Kasumi-1 (cell line): ENCODE data around the gene VTI1A.

ENCODE experiments used
- DNase-seq, 2 experiments: peaks; one replicate each; lab custom pipeline; 2025; lab: John Stamatoyannopoulos, UW

Gene VTI1A

DNA sequence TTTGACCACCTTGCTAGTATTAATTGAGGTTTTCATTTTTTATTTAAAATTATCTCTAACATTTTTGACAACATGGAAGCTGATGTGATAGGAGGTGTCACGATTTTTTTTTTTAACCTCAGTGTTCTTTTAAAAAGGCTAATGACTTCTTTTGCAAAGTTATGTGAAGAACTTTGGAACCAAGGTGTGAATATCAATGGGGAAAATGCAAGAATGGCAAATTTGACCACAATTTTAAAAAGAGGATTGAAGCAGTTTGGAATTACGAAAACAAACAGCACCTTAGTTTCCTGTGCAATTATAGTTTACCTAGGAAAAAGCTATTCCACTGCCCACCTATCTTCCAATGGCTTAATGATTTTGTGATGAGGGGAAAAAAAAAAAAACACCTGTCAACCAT is 232.4 kb downstream of the VTI1A start:
- DNase-seq, result no peak

DNA sequence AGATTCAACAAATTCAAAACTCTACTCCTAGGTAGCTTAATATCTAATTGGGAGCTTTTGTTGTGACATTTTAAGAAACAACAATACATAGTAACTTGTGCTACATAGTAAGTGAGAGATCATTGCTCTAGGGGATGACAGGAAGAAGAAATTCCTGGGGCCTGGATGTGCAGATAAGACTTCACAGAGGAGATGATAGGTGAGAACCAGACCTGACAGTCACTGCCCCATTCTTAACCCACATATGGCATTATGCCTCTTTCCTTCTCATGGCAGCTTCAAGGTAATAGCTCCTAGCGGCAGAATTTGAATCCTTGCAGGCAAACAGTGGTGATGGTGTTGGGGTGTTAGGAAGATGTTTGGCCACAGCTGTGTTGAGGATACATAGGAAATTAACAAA is 233.6 kb downstream of the VTI1A start:
- DNase-seq, result no peak

DNA sequence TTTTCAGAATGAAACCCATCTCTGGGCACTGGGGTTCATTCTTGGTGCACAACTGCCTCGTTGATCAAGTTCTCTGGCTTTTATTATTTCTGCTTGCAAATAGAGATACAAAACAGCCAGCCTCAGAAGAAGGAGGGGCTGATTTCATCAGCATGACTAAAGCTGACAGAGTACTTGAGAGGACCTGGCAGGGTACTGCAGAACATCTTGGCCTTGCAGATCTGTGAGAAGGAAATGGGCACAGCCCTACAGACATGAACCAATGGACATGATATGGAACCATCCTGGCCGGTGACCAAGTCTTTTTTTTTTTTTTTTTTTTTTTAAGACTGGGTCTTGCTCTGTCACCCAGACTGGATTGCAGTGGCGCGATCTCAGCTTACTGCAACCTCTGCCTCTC is 240.6 kb downstream of the VTI1A start:
- DNase-seq, result no peak

DNA sequence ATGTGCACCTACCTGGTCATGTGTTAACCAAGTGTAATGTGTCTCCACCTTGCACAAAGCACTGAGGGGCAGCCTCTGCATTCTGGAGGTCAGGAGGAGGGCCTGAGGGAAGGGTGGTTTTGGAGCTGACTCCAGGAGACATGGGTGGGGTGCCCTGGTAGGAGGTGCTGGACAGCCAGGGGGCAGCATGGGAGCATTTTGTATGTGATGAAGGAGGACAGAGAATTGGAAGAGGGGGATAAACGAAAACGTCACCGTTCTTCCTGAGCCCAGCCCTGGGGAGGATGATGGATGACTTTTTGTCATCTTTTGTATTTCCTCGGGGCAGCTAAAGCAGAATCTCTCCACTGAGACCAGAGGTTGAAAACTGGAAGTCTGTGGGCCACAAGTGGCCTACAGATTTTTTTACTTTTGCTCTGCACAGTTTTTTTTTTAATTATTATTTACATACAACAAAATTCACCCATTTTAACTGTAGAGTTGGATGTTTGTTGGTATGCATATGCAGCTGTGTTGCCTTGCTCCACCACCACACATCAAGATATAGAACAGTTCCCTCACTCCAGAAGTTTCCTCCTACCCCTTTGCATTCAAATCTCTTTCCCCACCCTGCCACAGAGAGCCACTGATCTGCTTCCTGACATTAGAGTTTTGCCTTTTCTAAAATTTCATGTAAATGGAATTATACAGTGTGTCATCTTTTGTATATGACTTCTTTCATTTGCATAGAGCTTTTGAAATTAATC is 242.5 kb downstream of the VTI1A start:
- peak; percentile 16 to 38 for DNase-seq

DNA sequence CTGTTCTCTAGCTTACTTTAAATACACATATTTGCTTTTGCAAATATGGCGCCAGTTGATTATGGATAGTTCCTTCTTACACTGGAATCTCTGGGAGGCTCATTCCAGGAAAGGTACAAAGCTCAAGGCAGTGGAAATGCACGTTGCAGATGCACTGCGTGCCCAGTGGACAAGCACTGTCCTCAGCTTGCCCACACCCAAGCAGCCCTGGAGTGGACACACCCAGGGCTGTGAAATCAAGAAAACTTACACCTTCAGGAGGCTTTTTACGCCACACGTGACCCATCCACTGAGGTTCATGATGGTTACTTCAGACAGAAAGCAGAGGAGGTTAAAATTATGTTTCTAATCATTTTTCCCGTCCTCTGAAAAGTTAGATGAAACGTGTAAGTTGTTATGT is 248.5 kb downstream of the VTI1A start:
- no peak for DNase-seq

DNA sequence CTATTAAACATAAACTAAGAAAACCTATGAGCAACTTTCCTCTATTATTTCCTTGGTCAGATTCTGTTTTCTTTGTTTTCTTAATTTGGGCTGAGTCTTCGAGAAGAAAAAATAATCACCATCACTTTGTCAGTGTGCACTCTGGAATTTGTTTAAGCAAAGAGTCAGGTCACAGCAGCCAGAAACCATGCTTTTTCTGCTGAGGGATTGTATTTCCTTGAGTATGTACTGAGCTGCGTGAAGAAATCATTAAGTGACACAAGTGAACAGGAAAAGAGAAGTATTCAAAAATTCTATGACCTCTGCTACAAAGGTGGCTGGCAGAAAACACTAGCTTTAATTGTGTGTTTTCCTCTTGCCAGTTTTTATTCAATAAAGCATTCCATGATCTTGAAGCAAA is 249.6 kb downstream of the VTI1A start:
- no peak for DNase-seq

DNA sequence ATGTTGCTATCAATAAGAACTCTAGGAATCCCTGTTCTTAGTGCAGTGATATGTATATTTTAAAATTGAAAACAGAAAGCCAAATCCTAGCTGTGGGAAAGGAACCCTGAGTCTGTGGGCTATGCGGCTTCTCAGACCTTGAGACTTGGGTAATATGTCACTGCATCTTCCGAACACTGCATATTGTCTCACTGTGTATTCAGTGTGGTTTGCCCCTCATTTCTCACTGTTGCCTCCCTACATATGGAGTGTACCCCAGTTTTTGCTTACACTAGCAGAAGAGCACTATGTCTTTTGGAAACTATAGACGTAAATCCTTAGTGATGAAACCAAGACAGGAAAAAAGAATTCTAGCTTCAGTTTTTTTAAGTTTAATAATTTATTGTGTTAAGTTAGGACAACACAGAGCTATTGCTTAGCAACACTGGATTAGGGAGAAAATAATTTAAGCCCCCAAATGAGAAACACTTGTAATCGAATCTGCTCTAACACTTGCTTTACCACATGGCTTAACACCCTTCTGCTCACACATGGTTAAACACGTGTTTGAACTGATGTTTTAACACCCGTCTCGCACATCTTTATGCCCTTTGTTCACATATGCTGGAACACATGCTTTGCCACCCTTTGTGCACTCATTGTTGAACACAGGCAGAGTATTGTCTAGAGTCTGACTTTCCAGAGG is 251.3 kb downstream of the VTI1A start:
- no peak for DNase-seq

DNA sequence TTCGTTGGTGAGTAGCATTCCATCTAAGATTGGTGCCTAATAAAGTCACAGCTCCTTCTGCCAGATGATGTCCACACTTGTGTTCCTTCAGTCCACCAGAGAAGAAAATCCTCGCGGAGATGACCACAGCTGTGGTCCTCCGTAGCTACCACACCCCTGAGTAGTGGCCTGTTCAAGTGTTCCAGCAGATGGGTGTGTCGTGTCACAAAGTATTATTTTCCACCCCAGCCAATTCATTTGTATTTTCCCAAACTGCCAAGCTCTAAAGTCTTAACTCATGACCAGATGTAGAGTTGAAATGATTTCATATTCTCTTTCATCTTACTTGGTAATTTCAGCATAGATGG is 251.8 kb downstream of the VTI1A start:
- no peak for DNase-seq

DNA sequence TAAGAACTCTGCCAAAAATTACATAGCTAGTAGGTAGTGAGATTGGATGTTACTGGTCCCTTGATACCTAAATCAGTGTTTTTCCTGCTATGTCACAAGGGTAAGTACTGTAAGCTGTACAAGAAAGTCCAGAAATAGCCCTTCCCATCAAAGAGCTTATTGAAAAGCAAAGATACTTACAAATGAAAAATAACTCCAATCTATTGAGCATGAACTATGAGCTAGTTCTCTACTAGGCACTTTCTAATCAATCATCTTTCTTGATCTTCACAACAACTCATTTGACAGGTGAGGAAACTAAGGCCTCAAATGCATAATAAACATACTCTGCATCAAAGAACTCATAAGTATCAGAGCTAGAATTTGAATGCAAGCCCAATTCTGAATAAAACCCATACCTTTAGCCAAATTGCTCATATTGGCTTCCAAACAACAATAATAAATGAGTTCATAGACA is 253.2 kb downstream of the VTI1A start:
- DNase-seq, result no peak

DNA sequence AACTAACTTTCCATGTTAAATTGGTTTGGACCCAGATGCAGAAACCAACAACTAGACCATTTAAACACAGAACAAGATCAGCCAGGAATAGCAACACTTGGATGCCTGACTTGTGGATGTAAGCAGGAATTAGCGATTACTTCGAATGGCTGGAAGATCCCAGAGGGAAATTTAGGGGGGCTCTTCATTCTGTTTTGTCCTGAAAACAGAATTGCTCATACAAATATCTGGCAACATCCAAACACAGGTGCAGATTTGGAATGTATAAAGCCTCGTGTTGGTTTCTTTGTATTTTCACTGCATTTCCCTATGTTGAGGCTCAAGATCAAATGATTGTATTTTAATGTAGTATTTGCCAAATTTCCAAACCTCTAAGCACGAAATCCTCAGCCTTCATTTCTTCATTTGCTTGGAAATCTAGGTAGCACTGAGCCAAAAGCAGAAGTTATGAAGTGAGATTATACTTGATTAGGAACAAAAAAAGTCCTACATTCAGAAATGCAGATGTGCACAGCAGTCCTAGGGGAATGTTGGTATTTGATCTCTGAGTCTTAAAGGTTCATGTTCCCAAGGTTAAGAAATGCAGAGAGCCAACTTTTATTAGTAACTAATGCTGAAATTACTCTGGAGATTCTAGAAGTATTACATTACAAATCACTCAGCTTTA is 254.3 kb downstream of the VTI1A start:
- DNase-seq, result no peak

DNA sequence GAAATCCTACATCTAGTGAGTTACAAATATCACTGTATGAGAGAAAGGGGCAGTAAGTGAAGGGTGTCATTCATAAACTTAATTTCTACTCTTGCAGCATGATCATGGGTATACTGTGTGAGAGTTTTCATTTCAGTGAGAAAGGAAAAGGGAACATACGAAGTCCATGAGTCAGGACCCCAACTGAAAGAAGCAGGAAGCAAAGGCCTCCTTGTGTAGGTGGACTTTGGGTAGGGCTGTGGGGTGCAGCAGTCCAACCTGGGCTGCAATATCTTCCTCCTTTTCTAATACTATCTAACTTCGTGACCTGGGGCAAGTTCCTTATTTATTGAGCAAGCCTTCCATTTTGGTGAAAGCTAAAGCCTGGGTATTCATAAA is 254.9 kb downstream of the VTI1A start:
- DNase-seq, result no peak

DNA sequence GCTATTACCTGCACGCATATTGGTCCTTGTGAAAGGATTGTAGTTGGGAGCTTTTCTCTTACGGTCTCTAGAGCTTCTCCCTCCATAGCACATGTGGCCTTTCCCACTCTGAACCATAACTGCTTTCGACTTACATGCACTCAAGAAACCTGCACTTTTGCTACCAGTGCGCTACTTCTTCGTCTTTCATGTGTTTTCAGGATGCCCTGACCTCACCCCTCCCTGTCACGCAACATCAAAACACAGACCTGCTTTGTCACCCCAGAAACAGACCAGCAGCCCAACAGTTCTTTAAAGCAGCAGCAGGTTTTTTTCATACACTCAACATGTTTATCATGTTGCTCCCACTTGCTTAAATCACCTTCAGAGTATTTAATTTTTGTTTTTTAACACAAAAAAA is 259.6 kb downstream of the VTI1A start:
- no peak for DNase-seq

DNA sequence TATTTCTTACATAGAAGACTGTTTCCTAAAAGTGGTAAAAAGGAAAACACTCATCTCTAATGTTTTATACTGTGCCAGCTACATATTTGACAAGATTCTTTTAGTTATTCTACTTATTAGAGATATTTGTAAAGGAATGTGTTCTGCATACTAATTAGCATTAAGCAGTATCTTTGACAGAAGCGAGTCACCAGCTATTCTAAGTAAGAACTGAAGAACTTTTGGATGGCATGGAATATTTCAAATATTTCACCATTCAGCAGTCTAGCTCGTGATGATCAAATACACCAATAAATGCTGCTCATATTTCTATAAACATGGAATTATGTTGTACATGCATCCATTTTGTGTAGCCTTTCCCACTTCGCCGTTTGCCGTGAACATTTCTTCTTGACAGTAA is 261.4 kb downstream of the VTI1A start:
- no peak for DNase-seq

DNA sequence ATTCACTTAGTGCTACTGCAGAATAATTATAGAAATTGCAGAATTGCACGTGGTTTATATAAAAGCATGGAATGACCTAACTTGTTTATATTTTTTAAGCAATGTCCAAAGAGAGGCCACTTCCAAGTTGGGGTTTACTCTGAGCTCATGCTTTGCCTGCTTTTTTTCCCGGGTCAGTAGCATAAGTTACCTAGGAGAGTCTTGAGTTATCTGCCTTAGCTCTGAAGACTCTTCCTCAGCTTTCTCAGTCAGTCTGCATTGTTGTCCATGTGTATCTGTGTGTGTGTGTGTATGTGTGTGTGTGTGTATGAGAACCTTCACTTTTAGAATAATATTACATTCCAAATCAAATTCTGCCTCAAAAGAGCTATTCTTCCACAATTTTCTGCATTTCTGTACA is 263.5 kb downstream of the VTI1A start:
- no peak for DNase-seq

DNA sequence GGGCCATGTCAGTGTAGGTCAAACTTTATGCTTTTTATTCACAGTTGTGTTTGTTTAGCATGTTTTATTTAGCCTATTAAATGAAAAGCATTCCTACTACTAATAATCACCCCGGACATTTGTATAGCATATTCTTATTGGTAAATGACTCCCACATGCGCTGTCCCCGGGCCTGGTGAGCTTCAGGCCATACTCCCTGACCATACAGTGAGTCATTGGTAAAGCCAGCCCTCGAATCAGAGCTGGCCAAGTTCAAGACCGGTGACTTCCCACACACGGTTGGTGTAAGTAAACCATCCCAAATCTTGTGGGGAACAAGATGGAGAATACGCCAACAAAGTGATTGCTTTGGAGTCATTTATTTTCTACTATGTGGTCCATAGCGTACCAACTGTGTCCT is 264.4 kb downstream of the VTI1A start:
- no peak for DNase-seq

DNA sequence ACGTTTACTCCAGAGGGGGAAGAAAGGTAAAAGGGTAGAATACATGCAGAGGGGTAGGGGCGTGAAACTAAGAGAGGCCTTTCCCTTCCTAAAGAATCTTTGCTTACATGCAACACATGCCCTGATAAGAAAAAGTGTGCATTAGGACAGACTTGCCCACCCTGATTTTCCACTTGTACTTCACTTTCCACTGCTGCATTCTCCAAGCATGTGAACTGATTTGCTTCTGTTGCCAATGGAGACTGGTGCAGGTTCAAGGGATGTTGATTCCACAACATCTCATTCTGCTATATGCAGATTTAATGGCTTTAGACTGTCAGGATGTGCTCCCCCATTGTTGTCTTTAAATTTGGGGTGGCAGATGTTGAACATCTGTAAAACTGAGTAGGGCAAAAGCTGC is 265.5 kb downstream of the VTI1A start:
- no peak for DNase-seq

DNA sequence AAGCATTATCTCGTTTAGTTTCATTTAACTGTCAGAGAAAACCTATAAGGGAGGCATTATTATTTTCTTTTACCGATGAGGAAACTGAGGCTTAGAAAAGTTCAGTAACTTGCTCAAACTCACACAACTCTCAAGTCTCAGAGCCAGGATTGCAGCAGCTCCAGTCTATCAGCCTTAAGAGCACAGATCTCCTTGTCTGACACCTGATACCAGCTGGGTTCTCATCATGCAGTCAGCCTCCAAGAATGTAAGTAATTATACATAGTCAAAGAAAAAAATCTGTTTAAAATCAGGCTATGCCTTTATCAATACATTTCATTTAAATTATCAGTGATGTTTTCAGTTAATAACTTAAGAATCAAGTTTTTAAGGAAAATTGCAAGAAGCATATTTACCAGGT is 266.4 kb downstream of the VTI1A start:
- DNase-seq, result no peak

DNA sequence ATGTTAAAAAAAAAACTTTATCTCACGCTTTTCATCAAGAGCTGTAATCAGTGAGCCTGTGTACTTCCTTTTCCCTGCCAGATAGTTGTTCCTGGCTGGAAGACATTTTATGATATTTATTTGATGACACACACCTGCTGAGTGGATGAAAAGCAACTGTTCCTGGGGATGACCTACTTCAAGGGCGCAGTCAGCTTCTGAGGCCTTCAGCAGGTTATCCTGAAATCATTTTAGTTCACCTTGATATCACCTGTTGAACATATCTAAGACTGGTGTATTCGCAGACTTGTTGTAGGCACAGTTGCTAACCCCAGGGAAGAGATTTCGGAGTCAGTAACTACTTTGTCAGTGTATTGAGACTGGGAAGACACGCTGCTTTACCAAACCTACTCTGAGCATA is 268.6 kb downstream of the VTI1A start:
- no peak for DNase-seq

DNA sequence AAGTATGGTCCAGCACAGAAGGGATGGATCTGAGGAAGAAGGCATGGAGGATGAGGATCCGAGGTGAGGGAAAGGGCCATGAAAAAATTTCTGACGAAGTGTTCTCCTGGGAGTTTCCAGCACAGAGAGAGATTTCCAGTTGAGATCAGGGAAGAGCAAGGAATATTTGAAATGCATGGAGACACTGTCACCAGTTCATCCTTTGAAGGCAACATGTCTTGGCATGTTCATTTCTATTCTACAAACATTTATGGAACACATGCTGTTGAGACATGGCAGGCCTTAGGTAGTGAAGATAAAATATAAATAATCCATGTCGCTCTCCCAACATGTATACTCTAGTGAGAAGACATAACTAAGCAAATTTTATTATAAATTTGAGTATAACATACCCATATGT is 269.1 kb downstream of the VTI1A start:
- no peak for DNase-seq

DNA sequence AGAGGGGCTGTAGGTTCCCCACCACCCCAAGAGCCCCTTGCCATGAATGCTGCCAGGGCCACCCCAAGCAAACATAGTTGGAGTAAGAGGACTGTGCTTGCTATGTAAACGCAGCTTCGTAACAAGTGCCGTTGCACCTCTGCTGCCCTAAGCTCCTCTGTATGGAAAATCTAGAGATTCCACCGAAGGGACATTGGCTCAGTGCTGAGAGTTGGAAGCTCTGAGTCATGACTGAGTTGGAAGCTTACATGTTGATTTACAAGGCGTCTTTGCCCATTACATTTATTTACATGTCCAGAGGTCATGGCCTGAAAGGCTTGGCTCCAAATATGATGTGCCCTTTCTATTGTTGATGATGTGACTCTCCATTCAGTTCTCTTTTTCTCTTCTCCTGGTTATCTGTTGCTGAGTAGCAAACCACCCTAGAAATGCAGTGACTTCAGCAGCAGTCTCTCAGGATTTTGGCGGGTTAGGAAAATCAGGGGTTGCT is 270.0 kb downstream of the VTI1A start:
- no peak for DNase-seq

DNA sequence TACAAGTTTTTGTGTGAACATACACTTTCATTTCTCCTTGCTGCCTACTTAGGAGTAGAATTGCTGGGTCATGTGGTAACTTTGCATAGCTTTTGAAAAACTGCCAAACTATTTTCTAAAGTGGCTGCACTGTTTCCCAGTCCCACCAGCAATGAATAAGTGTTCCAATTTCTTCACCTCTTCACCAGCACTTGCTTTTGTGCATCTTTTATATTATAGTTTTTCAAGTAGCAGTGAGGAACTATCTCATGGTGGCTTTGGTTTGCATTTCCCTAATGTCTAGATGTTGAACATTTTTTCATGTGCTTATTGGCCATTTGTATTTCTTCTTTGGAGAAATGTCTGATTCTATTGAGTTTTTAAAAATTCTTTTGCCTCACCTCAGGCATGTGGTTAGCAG is 273.2 kb downstream of the VTI1A start:
- DNase-seq, result no peak

DNA sequence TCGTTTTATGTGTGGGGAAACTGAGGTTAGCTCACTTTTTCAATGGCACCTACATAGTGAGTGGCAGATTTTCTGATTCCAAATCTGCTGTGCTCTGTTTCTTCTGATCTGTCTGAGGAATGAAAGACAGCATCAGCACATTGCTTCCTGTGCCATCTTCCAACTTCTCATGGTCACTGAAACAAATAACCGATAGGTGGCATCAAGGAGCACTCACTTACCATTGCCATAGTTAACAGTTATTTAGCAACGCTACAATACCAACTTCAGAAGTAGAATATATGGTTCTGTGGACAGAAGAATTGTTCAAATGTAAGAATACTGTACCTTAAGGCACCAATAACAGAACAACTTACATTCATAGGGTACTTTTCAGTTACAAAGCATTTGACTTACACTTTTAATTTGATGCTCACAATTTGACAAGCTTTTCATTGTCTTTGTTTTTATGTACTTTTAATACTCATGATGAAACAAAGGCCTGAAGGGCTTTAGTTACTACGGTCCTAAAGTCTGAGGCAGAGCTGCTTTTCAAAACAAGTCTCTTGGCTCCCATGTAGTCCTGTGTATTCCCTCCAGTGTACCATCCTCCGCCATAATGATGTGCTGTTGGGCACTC is 274.2 kb downstream of the VTI1A start:
- peak; percentile 84 to 90 for DNase-seq

DNA sequence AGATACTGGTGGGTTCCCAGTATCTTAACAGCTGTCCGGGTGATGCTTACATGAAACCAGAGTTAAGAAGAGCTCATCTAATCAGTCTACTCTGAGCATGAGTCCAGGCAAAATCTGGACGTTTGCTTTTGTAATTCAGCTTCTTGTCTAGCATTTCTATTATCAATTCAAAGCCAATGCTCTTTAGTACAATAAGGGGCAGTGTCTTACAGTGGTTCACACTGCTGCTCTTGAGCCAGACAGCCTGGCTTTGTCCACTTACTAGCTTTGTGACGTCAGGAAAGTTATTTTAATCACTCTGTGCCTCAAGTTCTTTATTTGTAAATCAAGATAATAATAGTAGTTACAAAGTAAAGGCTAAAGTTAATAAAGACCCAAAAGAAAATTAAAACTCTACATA is 275.7 kb downstream of the VTI1A start:
- no peak for DNase-seq
